GM19239 (cell line): ENCODE data around the gene DIP2A.

Source experiments
- DNase-seq: peaks from one replicate; pipeline ENCODE4 v3.0.0; 2011; ENCODE audit warnings: low spot score; ENCODE audit not compliant: insufficient read length
- FAIRE-seq: peaks from 2 replicates; lab custom pipeline; 2011; peaks lifted over from hg19 to GRCh38; lab: Jason Lieb, UNC

DIP2A gene

GRCh38 chr21:46472246-46472645, 13.6 kb downstream of the DIP2A start:
- DNase-seq (no peak), FAIRE-seq (no peak)

- DNase-seq (no peak), FAIRE-seq (no peak)
Measured at GRCh38 chr21:46474382-46474781, 15.7 kb downstream of the DIP2A start.

GRCh38 chr21:46475296-46475695, 16.6 kb downstream of the DIP2A start:
- no peak for DNase-seq
- FAIRE-seq: no peak

- no peak for FAIRE-seq
- no peak for DNase-seq
Measured at GRCh38 chr21:46477765-46478164, 19.1 kb downstream of the DIP2A start.

GRCh38 chr21:46478910-46479309, 20.2 kb downstream of the DIP2A start:
- DNase-seq (no peak), FAIRE-seq (no peak)

- FAIRE-seq (no peak), DNase-seq (no peak)
Measured at GRCh38 chr21:46480466-46480865, 21.8 kb downstream of the DIP2A start.

GRCh38 chr21:46482225-46482845, 23.6 kb downstream of the DIP2A start:
- FAIRE-seq (no peak), DNase-seq (no peak)

GRCh38 chr21:46482846-46483231, 24.1 kb downstream of the DIP2A start:
- DNase-seq (no peak), FAIRE-seq (no peak)

GRCh38 chr21:46483300-46484295, 24.9 kb downstream of the DIP2A start:
- DNase-seq: no peak
- no peak for FAIRE-seq

GRCh38 chr21:46486481-46487126, 27.9 kb downstream of the DIP2A start:
- DNase-seq: no peak
- no peak for FAIRE-seq

GRCh38 chr21:46489162-46489663, 30.5 kb downstream of the DIP2A start:
- no peak for FAIRE-seq
- DNase-seq: no peak

GRCh38 chr21:46489800-46490199, 31.1 kb downstream of the DIP2A start:
- no peak for FAIRE-seq
- no peak for DNase-seq

GRCh38 chr21:46491553-46491952, 32.9 kb downstream of the DIP2A start:
- no peak for FAIRE-seq
- no peak for DNase-seq

- FAIRE-seq: no peak
- no peak for DNase-seq
Measured at GRCh38 chr21:46492851-46493250, 34.2 kb downstream of the DIP2A start.

- FAIRE-seq (no peak), DNase-seq (no peak)
Measured at GRCh38 chr21:46493828-46494227, 35.1 kb downstream of the DIP2A start.

GRCh38 chr21:46498335-46499050, 39.8 kb downstream of the DIP2A start:
- FAIRE-seq (no peak), DNase-seq (no peak)

- DNase-seq: peak; percentile 21
- FAIRE-seq: peak; percentile 89
Measured at GRCh38 chr21:46500224-46500861, 41.7 kb downstream of the DIP2A start.

- peak; percentile 88 for FAIRE-seq
Measured at GRCh38 chr21:46503922-46504550, 45.3 kb downstream of the DIP2A start.

GRCh38 chr21:46504666-46505065, 46.0 kb downstream of the DIP2A start:
- DNase-seq (no peak), FAIRE-seq (no peak)

More at GRCh38 chr21:46503922-46504550, 45.3 kb downstream of the DIP2A start:
- DNase-seq: peak; percentile 20
